Measurements from ENCODE around the gene TFDP2.
"Not testable (repeated sequence)": the region's sequence is repeated elsewhere in the genome, so short reads cannot be mapped to it uniquely, and the experiment has no call there.

- not testable (repeated sequence) for TF ChIP-seq CTCF, POLR2A (IDR thresholded peaks at IDR 0.05)
Observed at GRCh38 chr3:142144587-142144986, 4.8 kb downstream of the TFDP2 start.
